Activated gamma-delta T cell treated with Interleukin-2 at 50 U/mL for 16 hours (primary cell): Measurements from ENCODE around the gene TRIM10.

Source experiments
- DNase-seq: peaks from one replicate; pipeline ENCODE4 v3.0.0-alpha.2; 2020

Gene TRIM10, protein sequence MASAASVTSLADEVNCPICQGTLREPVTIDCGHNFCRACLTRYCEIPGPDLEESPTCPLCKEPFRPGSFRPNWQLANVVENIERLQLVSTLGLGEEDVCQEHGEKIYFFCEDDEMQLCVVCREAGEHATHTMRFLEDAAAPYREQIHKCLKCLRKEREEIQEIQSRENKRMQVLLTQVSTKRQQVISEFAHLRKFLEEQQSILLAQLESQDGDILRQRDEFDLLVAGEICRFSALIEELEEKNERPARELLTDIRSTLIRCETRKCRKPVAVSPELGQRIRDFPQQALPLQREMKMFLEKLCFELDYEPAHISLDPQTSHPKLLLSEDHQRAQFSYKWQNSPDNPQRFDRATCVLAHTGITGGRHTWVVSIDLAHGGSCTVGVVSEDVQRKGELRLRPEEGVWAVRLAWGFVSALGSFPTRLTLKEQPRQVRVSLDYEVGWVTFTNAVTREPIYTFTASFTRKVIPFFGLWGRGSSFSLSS

DNA sequence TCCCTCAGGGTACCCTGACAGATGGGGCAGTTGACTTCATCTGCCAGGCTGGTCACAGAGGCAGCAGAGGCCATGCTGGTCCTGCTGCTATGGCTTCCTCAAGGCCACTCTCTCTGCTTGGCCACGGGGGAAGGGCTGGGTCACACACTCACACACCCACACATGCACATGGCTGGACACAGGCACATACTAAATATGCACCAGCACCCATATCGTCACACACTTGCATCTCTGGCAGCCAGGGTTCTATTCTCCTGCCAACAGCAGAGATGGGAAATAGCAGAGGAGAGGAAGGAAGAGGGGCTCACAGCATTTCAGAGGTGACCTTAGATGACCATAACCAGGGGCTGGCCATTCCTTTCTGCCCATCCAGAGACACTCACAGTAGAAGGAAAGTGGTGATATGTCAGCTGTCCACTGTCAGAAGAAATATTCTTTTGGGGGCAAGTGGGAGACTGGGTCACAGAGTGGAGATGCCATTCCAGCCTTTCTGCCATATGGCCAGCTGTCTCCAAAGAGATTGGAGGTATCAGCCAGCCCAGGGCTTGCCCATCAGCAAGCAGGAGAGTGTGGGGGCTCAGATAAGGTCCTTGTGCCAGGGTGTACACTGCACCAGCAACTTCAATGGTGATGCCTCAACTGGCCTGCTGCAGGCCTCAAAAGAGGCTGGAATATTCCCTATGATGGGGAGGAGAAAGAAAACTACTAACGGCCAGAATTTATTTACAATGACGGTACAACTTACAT is at the start of gene TRIM10:
TRIM10 (minus strand) TSS at position 427 of the 747 bp plus-strand sequence; CDS start at position 74, 353 bp downstream.
- DNase-seq, result no peak

GRCh38 chr6:30207619-30208295 is 46.7 kb upstream of the TRIM10 start:
- DNase-seq, result no peak

GRCh38 chr6:30206799-30207618 is 46.0 kb upstream of the TRIM10 start:
- no peak for DNase-seq

DNA sequence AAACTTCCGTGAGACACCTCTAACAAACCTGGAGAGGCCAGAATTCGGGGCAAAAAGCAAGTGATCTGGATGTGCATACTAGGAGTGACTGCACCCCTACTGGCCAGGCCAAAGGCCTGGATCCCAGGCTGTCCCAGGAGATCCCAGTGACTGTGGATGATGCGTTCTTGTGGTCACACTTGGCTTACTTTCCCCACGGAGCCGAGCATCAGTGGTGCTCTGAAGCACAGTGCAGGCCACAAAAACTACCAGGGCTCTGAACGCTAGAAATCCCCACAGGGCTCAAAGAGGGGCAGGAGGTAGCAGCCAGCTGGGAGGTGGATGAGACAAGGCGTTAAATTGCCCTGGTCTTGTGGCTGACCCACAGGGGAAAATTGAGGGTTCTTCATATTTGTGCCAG is 45.1 kb upstream of the TRIM10 start:
- DNase-seq, result no peak

GRCh38 chr6:30204116-30204515 is 43.1 kb upstream of the TRIM10 start:
- DNase-seq, result no peak

- DNase-seq, result no peak
Measured at GRCh38 chr6:30202366-30202765, 41.4 kb upstream of the TRIM10 start.

DNA sequence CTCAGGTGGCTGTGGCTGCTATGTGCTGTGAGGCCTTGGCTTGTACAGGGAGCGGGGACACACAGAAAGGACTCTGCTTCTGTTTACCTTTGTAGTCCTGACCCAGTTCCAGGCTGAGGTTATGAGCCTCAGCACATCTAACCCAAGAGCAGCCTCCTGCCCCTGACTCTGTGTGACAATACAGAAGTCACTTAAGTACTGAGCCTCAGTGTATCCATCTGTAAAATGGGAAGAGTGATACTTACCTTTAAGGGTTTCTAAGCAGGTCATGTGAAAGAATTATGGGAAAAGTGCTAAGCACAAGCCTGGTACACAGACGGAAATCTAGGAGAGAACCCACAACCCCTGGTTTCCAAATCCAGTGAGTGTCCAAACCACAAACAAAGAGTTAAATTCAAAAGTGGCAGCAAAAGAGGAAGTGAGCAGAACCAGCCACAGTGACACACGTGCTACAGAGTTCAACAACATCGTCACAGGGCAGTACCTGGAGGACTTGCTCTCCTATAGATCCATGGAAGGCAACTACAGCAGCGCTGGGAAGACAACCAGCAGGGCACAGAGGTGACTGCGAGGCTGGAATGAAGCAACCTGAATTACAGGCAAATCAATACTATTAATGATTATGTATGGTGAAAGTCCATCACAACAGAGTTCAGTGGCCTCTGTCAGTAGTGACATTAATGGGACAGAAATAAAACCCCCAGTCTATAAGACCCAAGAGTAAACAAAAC is 39.7 kb upstream of the TRIM10 start:
- DNase-seq, result no peak

GRCh38 chr6:30198166-30199084 is 37.4 kb upstream of the TRIM10 start:
- no peak for DNase-seq

DNA sequence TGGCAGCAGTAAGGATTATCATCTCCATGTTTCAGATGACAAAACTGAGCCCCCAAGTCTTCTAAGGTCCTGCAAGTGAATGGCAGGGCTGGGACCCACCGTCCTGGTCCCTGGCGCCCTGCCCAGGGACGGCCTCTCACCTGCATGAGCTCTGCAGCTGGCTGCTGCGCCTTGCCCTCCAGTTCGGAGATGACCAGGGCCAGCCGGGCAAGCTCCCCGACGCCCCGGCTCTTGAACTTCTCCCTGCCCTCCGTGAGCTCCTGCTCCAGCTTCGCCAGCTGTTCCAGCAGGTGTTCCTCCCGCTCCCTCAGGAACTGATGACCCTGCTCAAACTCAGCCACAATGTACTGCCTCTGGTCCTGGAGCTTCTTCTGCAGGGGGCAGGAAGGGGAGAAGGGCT is 35.4 kb upstream of the TRIM10 start:
- DNase-seq, result no peak

- DNase-seq, result no peak
Measured at GRCh38 chr6:30195951-30196350, 34.9 kb upstream of the TRIM10 start.

DNA sequence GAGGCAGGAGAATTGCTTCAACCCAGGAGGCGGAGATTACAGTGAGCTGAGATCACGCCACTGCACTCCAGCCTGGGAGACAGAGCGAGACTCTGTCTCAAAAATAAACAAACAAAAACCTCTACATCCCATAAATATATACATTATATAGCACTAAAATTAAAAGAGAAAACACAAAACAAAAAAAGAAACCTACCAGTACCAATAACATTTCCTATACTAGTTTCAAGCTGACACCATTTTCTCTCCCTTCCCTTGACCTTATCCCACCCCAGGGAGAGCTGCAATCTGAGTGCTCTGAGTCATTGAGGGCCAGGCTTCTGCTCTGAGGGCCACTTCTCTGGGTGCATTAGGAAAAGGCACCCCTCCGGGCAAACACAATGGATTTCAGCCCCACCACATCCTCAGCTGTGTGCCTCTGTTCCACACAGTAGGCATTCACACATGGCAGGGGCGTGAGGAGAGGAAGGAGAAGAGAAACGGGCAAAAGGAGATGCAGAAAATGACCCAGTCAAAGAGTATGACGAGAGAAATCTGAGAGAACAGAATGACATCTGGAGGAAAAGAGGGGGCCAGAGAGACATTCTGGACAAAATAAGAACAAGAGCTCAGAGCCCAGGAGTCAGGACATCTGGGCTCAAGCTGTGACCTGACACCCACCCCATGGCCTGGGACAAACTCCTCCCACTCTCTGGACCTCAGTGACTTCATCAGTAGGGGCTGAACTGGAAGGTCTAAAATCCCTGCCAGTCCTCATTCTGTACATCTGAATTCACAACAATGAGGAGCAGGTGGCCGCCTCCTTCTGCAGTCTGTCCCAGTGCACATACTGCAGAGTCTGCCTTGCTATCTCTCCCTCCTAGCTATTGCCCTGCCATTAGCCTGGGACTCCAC is 34.0 kb upstream of the TRIM10 start:
- no peak for DNase-seq

GRCh38 chr6:30192076-30192475 is 31.1 kb upstream of the TRIM10 start:
- no peak for DNase-seq

GRCh38 chr6:30188541-30188940 is 27.5 kb upstream of the TRIM10 start:
- DNase-seq, result no peak

GRCh38 chr6:30185846-30186484 is 25.0 kb upstream of the TRIM10 start:
- DNase-seq, result no peak

- no peak for DNase-seq
Measured at GRCh38 chr6:30184417-30185031, 23.5 kb upstream of the TRIM10 start.

DNA sequence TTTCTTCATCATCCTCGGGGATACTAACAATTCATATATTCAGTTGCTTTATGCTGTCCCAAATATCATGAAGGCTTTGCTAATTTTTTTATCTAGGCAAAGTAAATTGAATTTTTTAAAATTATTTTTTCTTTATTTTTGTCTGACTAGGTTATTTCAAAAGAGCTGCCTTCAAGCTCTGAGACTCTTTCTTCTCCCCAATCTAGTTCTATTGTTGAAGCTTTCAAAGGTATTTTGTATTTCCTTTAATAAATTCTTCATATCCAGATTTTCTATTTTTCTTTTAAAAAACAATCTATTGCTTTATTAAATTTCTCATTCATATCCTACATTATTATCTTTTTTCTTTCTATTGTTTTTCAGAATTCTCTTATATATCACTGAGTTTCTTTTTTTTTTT is 19.1 kb upstream of the TRIM10 start:
- no peak for DNase-seq

DNA sequence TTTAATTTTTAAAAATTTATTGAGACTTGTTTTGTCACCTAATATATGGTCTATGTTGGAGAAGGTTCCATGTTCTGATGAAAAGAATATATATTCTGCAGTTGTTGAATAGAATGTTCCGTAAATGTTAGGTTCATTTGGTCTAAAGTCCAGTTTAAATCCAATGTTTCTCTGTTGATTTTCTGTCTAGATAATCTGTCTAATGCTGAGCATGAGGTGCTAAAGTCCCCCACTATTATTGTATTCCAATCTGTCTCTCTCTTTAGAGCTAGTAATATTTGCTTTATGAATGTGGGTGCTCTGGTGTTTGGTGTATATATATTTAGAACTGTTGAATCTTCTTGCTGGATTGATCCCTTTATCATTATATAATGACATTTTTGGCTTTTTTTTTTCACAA is 17.8 kb upstream of the TRIM10 start:
- DNase-seq, result no peak

DNA sequence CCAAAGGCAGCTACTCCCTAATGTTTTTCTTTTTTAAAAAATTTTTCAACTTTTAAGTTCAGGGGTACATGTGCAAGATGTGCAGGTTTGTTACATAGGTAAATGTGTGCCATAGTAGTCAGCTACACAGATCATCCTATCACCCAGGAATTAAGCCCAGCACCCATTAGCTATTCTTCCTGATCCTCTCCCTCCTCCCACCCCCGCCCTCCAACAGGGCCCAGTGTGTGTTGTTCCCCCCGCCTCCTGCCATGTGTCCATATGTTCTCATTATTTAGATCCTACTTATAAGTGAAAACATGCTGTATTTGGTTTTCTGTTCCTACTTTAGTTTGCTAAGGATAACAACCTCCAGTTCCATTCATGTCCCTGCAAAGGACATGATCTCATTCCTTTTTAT is 14.8 kb upstream of the TRIM10 start:
- no peak for DNase-seq

- DNase-seq, result no peak
Measured at GRCh38 chr6:30172681-30173080, 11.7 kb upstream of the TRIM10 start.
